Panc1 (cell line): ENCODE data around the gene RPUSD1.

ENCODE experiments used
- CTCF ChIP-seq: fragments of 450-650 bp; IDR thresholded peaks from 2 replicates; pipeline ENCODE4 v1.5.1; 2017; ENCODE audit warnings: mild to moderate bottlenecking
- REST ChIP-seq, 2 experiments: IDR thresholded peaks; 2 replicates each; pipeline ENCODE4 v1.6.1; 2011 to 2012; ENCODE audit warnings: low read depth in 2 of 2, control low read depth in 1 of 2, low read length in 1 of 2, mild to moderate bottlenecking in 1 of 2, moderate library complexity in 1 of 2; ENCODE audit not compliant: insufficient read depth in 1 of 2

DNA sequence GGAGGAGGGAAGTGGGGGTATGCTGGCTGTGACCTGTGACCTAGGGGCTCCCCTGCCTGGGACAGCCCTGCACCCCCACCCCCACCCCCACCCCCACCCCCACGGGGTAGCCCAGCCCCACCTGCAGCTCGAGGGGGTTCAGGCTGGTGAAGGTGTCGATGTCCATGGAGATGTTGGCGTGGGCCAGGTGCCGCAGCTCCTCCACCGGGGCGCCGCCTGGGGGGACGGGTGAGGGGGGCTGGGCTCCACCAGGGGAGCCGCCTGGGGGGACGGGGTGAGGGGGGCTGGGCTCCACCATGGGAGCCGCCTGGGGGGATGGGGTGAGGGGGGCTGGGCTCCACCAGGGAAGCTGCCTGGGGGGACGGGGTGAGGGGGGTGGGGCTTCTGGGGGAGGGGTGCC lies 17.8 kb downstream of the RPUSD1 start:
- TF ChIP-seq CTCF (no peak), REST (IDR thresholded peaks at IDR 0.05; ENCODE audit: insufficient read depth in 1 of 2, low read depth in 2 of 2, low read length in 1 of 2) (no peak)
